C1 segment of cervical spinal cord (tissue), 14 donors: Measurements from ENCODE around the gene DDX54.

Experiments used
- DNase-seq, 14 donors: peaks; one replicate each; lab custom pipeline; 2025; lab: John Stamatoyannopoulos, UW

Gene DDX54

GRCh38 chr12:113165521-113166450, 19.5 kb downstream of the DDX54 start:
- no peak for DNase-seq

- no peak for DNase-seq
These were observed 21.3 kb downstream of the DDX54 start for GRCh38 chr12:113164014-113164413.

- DNase-seq = no peak
These were observed 22.3 kb downstream of the DDX54 start for GRCh38 chr12:113163030-113163360.

GRCh38 chr12:113162102-113163029, 22.9 kb downstream of the DDX54 start:
- DNase-seq = no peak

- DNase-seq = no peak
These were observed 23.8 kb downstream of the DDX54 start for GRCh38 chr12:113161415-113162016.

GRCh38 chr12:113159937-113160336, 25.3 kb downstream of the DDX54 start:
- DNase-seq = no peak

GRCh38 chr12:113158439-113159203, 26.7 kb downstream of the DDX54 start:
- DNase-seq = no peak

GRCh38 chr12:113157218-113157859, 27.9 kb downstream of the DDX54 start:
- DNase-seq = no peak

- DNase-seq = no peak
These were observed 29.6 kb downstream of the DDX54 start for GRCh38 chr12:113155646-113156045.

- no peak for DNase-seq
These were observed 30.2 kb downstream of the DDX54 start for GRCh38 chr12:113155060-113155459.

- DNase-seq = no peak
These were observed 30.8 kb downstream of the DDX54 start for GRCh38 chr12:113154351-113154973.

GRCh38 chr12:113152835-113153814, 32.2 kb downstream of the DDX54 start:
- peak in 12 of 14 donors; percentile 9 to 73 (median 36) for DNase-seq

- DNase-seq = no peak
These were observed 33.0 kb downstream of the DDX54 start for GRCh38 chr12:113152196-113152834.

GRCh38 chr12:113151655-113152054, 33.6 kb downstream of the DDX54 start:
- no peak for DNase-seq

- peak in 4 of 14 donors; percentile 17 to 56 (median 18) for DNase-seq
These were observed 35.7 kb downstream of the DDX54 start, which contains the start of gene CFAP73 for GRCh38 chr12:113149361-113150150. CFAP73 (plus strand) TSS chr12:113149724; CDS start chr12:113149858, 134 bp downstream.

- no peak for DNase-seq
These were observed 38.3 kb downstream of the DDX54 start for GRCh38 chr12:113146999-113147398.

- DNase-seq = no peak
These were observed 39.3 kb downstream of the DDX54 start for GRCh38 chr12:113145720-113146551.
